ENCODE data around the gene CDHR5. TPM values are rescaled to one million over a fixed set of nuclear protein-coding genes. Genes with fewer than 3 reads are reported as not detected.

CDHR5 gene
- total and polyA plus RNA-seq, 9 of the 15 experiments (the other 6 are each of a cell fraction or from before 2014, with no cell fraction given), result 0.16 TPM; not detected in 8

GRCh38 chr11:611001-611996, 13.5 kb downstream of the CDHR5 start:
- Histone ChIP-seq H2AFZ (ENCODE audit: low read depth, low read length) (no peak overlapping the region), H3K4me1 (replicated peaks in 1 of 2; ENCODE audit: control insufficient read depth in 2 of 2, insufficient read depth in 2 of 2, low read length in 2 of 2) (peaks cover 5 to 67% of the 10 kb centered on the region in 2 experiments), H4K20me1 (replicated peaks; ENCODE audit: control insufficient read depth, insufficient read depth, low read length) (peaks cover 17% of the 10 kb centered on the region), H3K9me1 (ENCODE audit: control insufficient read depth, insufficient read depth, low read length) (no peaks in the 10 kb centered on the region), H3K9ac (ENCODE audit: insufficient read depth in 1 of 2, low read depth in 2 of 2, low read length in 2 of 2) (peak overlapping the region in 1 of 2 experiments; percentile 20; a peak in 1 of 4 replicates), H3K79me2 (ENCODE audit: control insufficient read depth, insufficient read depth, low read length) (peaks cover 9% of the 10 kb centered on the region; the same call in 1 of the 3 replicates), H3K4me2 (ENCODE audit: insufficient read depth, low read length) (no peak overlapping the region), H3K27ac (ENCODE audit: extremely low read depth, low read depth, low read length) (no peak overlapping the region), H3K36me3 (ENCODE audit: control insufficient read depth, insufficient read depth, low read length) (peaks cover 89% of the 10 kb centered on the region; the same call in 2 of the 3 replicates), H3K27me3 (ENCODE audit: control insufficient read depth in 2 of 2, insufficient read depth in 2 of 2, low read length in 2 of 2) (no peaks in the 10 kb centered on the region), H3K4me3 (no peak overlapping the region), H3K9me3 (replicated peaks; ENCODE audit: control insufficient read depth, insufficient read depth, low read depth, low read length) (no peaks in the 10 kb centered on the region)
- no peak for DNase-seq (ENCODE audit: extremely low read depth in 1 of 4, low spot score in 3 of 4)
- FAIRE-seq, result no peak
- ATAC-seq, result no peak
- in situ Hi-C loops (cut with MboI) (no loop called here), intact Hi-C loops (cut with micrococcal nuclease) (loop anchor here (10.0 kb wide), 1 partner anchor 56 kb away; no protein-coding TSS in a partner anchor)
- POLR2A ChIA-PET, result interaction anchor here (0.5 to 0.9 kb wide), 3 partner anchors 36 to 294 kb away, joined by 3 to 6 read pairs (median 4); no protein-coding TSS in a partner anchor
- BruUV-seq (replicated peaks), result TSS peak; percentile 22
- peak; percentile 17; the same call in 1 of the 2 replicates for TF ChIP-seq POLR2AphosphoS5 (IDR thresholded peaks at IDR 0.05; ENCODE audit: control insufficient read depth, insufficient read depth, low read depth, low read length)
- peak; percentile 15; the same call in 1 of the 2 replicates for TF ChIP-seq SUPT5H (IDR thresholded peaks at IDR 0.05)
- TF ChIP-seq BDP1 (IDR thresholded peaks at IDR 0.05; ENCODE audit: insufficient read depth, insufficient read length), result no peak
- no peak for TF ChIP-seq NR3C1 (CRISPR knock-in tag; IDR thresholded peaks at IDR 0.05)
- TF ChIP-seq GTF2A2 (tag; IDR thresholded peaks at IDR 0.05), result no peak
- no peak for TF ChIP-seq IRF1 (CRISPR knock-in tag; IDR thresholded peaks at IDR 0.05; ENCODE audit: borderline replicate concordance)
- TF ChIP-seq EGR1 (conservative IDR thresholded peaks at IDR 0.05), result 0 out of 2 replicates have a peak, but pooled peaks have one; percentile 29
- peak; percentile 43 for TF ChIP-seq RBM22 (IDR thresholded peaks at IDR 0.05; ENCODE audit: low read depth, low read length, poor library complexity, severe bottlenecking)
- peak; percentile 51; the same call in 1 of the 2 replicates for TF ChIP-seq POLR2G (IDR thresholded peaks at IDR 0.05; ENCODE audit: low read depth, low read length)
- TF ChIP-seq CREB3 (tag; conservative IDR thresholded peaks at IDR 0.05; ENCODE audit: low read depth), result no peak
- WGBS (ENCODE audit: insufficient coverage, low coverage, missing lambda C conversion rate), result 90% methylated on average over 43 of the region's 49 CpGs
- CTCF ChIA-PET (ENCODE audit: low intra/inter-chr PET ratio), result no interaction called here
